ENCODE results near the gene GRAMD1A.
A peak's percentile ranks its signal among the peaks of the same experiment; 100 is the strongest.

GRAMD1A gene

DNA sequence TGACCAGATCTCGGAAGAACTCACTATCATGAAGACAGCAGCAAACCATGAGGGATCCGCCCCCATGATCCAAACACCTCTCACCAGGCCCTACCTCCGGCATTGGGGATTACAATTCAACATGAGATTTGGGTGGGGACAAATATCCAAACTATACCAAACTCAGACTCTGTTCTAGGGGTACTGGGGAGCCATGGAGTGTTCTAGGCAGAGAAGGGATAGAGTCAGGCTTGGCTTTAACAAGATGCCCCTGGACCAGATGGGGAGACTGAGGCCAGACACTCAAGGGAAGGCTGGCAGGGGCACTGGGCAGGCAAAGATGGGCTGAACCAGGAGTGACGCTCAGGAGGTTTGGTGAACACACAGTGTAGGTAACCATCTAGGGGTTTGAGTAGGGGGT is 18.3 kb downstream of the GRAMD1A start:
- Histone ChIP-seq H3K4me1 (ENCODE audit: control insufficient read depth, insufficient read depth, low read length) (no peaks in the 10 kb centered on the region), H3K9me3 (ENCODE audit: control insufficient read depth, insufficient read depth, low read depth, low read length) (no peaks in the 10 kb centered on the region), H3K36me3 (ENCODE audit: control insufficient read depth in 2 of 2, insufficient read depth in 1 of 2, low read length in 2 of 2) (peaks cover 98 to 100% of the 10 kb centered on the region in 2 experiments), H3K27ac (ENCODE audit: extremely low read depth, low read depth, low read length) (no peak overlapping the region), H3K4me3 (ENCODE audit: low read depth, low read length) (no peak overlapping the region)
- POLR2A ChIA-PET = no interaction called here
- TF ChIP-seq ZNF138 (tag by site-specific recombination; IDR thresholded peaks at IDR 0.05; ENCODE audit: borderline replicate concordance) (no peak), ZNF16 (tag by site-specific recombination; IDR thresholded peaks at IDR 0.05; ENCODE audit: low read depth) (peak; percentile 96), ZNF202 (tag by site-specific recombination; IDR thresholded peaks at IDR 0.05; ENCODE audit: borderline replicate concordance) (no peak), ZNF747 (tag by site-specific recombination; IDR thresholded peaks at IDR 0.05) (no peak)
- TF ChIP-seq, protein P1, sequence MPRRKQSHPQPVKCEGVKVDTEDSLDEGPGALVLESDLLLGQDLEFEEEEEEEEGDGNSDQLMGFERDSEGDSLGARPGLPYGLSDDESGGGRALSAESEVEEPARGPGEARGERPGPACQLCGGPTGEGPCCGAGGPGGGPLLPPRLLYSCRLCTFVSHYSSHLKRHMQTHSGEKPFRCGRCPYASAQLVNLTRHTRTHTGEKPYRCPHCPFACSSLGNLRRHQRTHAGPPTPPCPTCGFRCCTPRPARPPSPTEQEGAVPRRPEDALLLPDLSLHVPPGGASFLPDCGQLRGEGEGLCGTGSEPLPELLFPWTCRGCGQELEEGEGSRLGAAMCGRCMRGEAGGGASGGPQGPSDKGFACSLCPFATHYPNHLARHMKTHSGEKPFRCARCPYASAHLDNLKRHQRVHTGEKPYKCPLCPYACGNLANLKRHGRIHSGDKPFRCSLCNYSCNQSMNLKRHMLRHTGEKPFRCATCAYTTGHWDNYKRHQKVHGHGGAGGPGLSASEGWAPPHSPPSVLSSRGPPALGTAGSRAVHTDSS (tag by site-specific recombination; IDR thresholded peaks at IDR 0.05) = no peak
- CTCF ChIA-PET = interaction anchor here (0.5 to 0.7 kb wide), 3 partner anchors 42 to 180 kb away, joined by 3 to 5 read pairs (median 3); no protein-coding TSS in a partner anchor

GRCh38 chr19:35019144-35019543 is 19.0 kb downstream of the GRAMD1A start:
- no peak overlapping the region for H3K27ac ChIP-seq (ENCODE audit: extremely low read depth, low read depth, low read length)
- TF ChIP-seq ZNF501 (tag by site-specific recombination; IDR thresholded peaks at IDR 0.05) = no peak
- TF ChIP-seq ZNF341 (tag by site-specific recombination; IDR thresholded peaks at IDR 0.05; ENCODE audit: low read depth) = peak; percentile 34; the same call in 1 of the 2 replicates
- TF ChIP-seq ZNF600 (tag by site-specific recombination; IDR thresholded peaks at IDR 0.05) = 0 out of 2 replicates have a peak, but pooled peaks have one; percentile 25
- no peak for TF ChIP-seq ZNF274 (IDR thresholded peaks at IDR 0.05; ENCODE audit: low read length)
- TF ChIP-seq ZNF274 (tag by site-specific recombination; IDR thresholded peaks at IDR 0.05; ENCODE audit: borderline replicate concordance) = no peak
- no peak for TF ChIP-seq ZBTB17 (tag by site-specific recombination; IDR thresholded peaks at IDR 0.05)
- no peak for TF ChIP-seq ZNF768 (tag by site-specific recombination; IDR thresholded peaks at IDR 0.05)
- TF ChIP-seq, protein P2, sequence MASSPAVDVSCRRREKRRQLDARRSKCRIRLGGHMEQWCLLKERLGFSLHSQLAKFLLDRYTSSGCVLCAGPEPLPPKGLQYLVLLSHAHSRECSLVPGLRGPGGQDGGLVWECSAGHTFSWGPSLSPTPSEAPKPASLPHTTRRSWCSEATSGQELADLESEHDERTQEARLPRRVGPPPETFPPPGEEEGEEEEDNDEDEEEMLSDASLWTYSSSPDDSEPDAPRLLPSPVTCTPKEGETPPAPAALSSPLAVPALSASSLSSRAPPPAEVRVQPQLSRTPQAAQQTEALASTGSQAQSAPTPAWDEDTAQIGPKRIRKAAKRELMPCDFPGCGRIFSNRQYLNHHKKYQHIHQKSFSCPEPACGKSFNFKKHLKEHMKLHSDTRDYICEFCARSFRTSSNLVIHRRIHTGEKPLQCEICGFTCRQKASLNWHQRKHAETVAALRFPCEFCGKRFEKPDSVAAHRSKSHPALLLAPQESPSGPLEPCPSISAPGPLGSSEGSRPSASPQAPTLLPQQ (tag by site-specific recombination; IDR thresholded peaks at IDR 0.05) = no peak
- no peak for TF ChIP-seq ZNF639 (tag by site-specific recombination; IDR thresholded peaks at IDR 0.05)
- no peak for TF ChIP-seq ZNF132 (tag by site-specific recombination; IDR thresholded peaks at IDR 0.05; ENCODE audit: borderline replicate concordance)
- TF ChIP-seq ZBTB20 (tag by site-specific recombination; IDR thresholded peaks at IDR 0.05) = no peak
- TF ChIP-seq, protein P3, sequence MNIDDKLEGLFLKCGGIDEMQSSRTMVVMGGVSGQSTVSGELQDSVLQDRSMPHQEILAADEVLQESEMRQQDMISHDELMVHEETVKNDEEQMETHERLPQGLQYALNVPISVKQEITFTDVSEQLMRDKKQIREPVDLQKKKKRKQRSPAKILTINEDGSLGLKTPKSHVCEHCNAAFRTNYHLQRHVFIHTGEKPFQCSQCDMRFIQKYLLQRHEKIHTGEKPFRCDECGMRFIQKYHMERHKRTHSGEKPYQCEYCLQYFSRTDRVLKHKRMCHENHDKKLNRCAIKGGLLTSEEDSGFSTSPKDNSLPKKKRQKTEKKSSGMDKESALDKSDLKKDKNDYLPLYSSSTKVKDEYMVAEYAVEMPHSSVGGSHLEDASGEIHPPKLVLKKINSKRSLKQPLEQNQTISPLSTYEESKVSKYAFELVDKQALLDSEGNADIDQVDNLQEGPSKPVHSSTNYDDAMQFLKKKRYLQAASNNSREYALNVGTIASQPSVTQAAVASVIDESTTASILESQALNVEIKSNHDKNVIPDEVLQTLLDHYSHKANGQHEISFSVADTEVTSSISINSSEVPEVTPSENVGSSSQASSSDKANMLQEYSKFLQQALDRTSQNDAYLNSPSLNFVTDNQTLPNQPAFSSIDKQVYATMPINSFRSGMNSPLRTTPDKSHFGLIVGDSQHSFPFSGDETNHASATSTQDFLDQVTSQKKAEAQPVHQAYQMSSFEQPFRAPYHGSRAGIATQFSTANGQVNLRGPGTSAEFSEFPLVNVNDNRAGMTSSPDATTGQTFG (tag by site-specific recombination; IDR thresholded peaks at IDR 0.05; ENCODE audit: borderline replicate concordance) = no peak
- no peak for TF ChIP-seq KLF16 (tag by site-specific recombination; IDR thresholded peaks at IDR 0.05)
- TF ChIP-seq, protein P4, sequence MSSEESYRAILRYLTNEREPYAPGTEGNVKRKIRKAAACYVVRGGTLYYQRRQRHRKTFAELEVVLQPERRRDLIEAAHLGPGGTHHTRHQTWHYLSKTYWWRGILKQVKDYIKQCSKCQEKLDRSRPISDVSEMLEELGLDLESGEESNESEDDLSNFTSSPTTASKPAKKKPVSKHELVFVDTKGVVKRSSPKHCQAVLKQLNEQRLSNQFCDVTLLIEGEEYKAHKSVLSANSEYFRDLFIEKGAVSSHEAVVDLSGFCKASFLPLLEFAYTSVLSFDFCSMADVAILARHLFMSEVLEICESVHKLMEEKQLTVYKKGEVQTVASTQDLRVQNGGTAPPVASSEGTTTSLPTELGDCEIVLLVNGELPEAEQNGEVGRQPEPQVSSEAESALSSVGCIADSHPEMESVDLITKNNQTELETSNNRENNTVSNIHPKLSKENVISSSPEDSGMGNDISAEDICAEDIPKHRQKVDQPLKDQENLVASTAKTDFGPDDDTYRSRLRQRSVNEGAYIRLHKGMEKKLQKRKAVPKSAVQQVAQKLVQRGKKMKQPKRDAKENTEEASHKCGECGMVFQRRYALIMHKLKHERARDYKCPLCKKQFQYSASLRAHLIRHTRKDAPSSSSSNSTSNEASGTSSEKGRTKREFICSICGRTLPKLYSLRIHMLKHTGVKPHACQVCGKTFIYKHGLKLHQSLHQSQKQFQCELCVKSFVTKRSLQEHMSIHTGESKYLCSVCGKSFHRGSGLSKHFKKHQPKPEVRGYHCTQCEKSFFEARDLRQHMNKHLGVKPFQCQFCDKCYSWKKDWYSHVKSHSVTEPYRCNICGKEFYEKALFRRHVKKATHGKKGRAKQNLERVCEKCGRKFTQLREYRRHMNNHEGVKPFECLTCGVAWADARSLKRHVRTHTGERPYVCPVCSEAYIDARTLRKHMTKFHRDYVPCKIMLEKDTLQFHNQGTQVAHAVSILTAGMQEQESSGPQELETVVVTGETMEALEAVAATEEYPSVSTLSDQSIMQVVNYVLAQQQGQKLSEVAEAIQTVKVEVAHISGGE (tag by site-specific recombination; conservative IDR thresholded peaks at IDR 0.05; ENCODE audit: low read depth) = no peak
- TF ChIP-seq ZNF510 (tag by site-specific recombination; IDR thresholded peaks at IDR 0.05; ENCODE audit: insufficient replicate concordance) = no peak
- TF ChIP-seq ZNF133 (tag by site-specific recombination; IDR thresholded peaks at IDR 0.05) = no peak
- TF ChIP-seq, protein P5, sequence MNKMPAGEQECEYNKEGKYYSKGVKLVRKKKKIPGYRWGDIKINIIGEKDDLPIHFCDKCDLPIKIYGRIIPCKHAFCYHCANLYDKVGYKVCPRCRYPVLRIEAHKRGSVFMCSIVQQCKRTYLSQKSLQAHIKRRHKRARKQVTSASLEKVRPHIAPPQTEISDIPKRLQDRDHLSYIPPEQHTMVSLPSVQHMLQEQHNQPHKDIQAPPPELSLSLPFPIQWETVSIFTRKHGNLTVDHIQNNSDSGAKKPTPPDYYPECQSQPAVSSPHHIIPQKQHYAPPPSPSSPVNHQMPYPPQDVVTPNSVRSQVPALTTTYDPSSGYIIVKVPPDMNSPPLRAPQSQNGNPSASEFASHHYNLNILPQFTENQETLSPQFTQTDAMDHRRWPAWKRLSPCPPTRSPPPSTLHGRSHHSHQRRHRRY (tag by site-specific recombination; IDR thresholded peaks at IDR 0.05) = no peak
- TF ChIP-seq HOXC10 (CRISPR knock-in tag; IDR thresholded peaks at IDR 0.05) = no peak
- ChIA-PET POLR2A (no interaction called here), CTCF (interaction anchor here (0.6 to 1.1 kb wide), 2 partner anchors 46 to 51 kb away, joined by 3 read pairs; no protein-coding TSS in a partner anchor)
- no peaks in the 10 kb centered on the region for H3K9me3 ChIP-seq (ENCODE audit: control insufficient read depth, insufficient read depth, low read depth, low read length)
- H3K4me3 ChIP-seq (ENCODE audit: low read depth, low read length) = no peak overlapping the region
- H3K4me1 ChIP-seq (ENCODE audit: control insufficient read depth, insufficient read depth, low read length) = no peaks in the 10 kb centered on the region
- peaks cover 98 to 100% of the 10 kb centered on the region in 2 experiments for H3K36me3 ChIP-seq (ENCODE audit: control insufficient read depth in 2 of 2, insufficient read depth in 1 of 2, low read length in 2 of 2)
